HUDEP-2 (cell line): ENCODE measurements around the gene STMN1.

Experiments used
- DNase-seq, 76 experiments: peaks; one replicate each; lab custom pipeline; 2025; ENCODE audit not compliant: unreplicated experiment in 76 of 76; lab: John Stamatoyannopoulos, UW

Gene STMN1

DNA sequence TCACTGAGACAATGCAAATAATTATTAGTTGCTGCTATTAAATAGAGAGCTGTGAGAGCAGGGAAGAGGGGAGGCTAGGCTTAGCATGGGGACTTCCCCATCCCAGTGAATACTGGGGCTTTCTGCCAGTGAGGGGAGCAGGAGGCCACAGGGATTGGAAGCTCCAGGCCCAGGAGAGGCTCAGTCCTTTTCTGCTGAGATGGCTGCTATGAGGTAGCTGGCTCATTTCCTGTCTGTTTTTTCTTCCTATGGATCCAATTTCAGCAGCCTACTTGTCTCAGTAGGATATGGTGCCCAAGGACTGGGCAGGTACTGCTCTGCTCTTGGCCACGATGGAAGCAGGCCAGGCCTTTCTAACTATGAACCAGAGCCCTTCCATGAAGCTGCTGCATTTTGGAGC is 10.0 kb downstream of the STMN1 start:
- no peak for DNase-seq

DNA sequence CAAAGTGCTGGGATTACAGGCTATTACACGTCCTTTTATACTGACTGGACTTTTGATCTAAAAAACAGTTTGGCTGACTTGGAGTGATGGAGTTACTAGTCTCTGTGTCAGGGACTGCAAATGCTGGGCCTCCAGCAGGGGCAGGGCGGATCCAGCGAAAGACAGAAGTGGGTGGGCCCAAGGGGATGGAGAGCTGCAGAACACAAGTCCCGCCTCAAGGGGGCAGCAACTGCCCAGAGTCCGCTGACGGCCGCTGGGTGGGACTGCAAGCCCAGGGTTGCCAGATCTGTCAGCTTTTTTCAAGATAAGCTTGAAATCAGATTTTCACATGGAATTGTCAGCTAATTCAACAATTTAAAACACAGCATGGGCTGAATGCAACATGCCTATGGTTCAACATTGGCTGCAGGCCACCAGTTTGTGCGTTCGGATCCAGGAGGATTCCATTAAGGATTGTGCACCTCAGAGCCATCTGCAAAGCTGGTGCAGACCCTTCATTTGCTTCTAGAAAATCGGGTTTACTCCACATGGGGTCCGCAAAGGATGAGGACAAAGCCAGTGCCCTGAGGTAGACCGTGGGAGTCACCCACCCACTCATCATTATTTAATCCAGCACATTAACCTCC is 10.7 kb downstream of the STMN1 start:
- DNase-seq = peak in 73 of 76 experiments; percentile 28 to 92 (median 82)

DNA sequence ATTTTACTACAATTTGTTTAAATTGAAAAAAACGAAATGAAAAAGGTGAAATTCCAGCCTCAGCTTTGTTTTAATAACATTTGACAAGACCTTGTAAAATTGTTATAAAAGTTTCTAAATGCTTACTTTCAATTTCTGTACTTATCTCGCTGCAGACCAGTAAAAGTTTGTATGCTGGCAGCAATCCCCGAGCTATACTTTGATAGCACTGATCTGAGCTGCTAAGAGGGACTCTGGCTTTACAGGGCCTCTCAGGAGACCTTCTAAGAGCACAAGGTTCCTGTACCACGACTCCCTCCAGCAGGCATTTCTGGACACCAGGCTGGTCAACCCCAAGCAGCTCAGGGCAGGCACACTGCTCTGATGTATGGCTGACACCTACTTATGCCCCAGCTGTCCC is 13.1 kb downstream of the STMN1 start:
- no peak for DNase-seq

DNA sequence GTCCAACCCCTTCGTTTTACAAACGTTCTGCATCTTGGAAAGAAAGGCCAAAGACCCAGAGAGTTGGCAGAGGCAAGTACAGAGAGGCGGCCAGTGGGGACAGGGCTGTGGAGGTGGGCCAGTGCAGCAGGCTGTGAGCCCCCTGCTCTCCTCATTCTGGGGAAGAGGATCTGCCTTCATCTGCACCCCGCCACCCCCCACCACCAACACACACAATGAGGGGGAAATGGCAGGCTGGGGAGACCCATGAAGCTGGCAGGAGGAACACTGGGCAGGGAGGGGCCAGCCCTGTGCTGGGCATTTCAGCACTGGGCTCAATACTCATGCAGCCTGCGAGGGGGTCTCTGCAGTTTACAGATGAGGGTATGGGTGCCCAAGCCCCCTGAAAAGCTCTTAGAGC is 14.6 kb downstream of the STMN1 start:
- DNase-seq = no peak

DNA sequence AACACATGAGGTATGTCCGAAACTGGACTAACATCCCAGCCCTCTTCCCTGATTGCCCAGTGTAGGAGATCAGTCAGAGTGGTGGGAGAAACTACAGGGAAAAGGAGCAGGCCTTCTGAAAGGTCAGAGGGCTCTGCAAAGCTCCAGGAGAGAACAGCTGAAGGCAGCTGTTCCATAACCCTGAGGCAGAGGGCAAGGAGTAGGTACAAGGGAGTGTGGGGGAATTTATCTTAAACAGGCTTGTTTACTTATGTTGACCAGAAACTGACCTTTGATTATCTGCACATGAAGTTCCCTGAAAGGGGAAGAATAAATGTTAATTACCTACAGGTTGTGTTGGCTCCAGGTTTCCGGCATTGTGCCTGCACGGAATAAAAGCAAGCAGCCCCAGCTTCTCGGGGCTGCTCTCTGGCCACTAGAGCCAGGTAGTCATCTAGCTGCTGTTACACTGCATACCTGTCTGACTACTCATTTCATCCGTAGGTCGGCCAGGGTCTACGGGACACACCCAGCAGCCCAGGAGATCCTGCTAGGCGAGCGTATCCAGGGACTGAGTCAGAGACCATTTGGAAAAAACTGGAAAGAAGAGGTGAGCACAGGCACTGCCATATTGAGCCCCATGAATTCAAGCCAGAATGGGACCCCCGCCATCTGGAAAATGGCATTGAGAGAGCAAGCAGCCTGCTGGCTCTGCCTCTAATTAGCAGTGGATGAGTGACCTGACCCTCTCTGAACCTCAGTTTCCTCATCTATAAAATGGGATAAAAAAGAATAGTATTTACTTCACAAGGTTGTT is 15.8 kb downstream of the STMN1 start:
- DNase-seq = no peak

DNA sequence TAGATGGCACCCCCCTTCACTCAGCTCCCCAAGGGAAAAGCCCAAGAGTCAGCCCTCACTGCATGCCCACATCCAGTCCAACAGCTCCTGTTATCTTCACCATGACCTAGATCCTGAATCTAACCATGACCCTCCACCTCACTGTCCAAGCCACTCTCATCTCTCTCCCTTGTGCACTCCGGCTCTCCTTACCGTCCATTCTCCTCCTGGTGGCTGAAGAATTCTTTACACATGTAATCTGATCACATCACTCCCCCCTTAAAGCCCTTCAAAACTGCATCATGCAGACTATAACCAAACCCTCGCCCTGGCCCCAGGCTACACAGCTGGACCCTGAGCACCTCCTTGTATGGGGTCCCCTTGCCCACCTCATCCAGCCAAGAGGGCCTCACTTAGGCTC is 16.7 kb downstream of the STMN1 start:
- no peak for DNase-seq

DNA sequence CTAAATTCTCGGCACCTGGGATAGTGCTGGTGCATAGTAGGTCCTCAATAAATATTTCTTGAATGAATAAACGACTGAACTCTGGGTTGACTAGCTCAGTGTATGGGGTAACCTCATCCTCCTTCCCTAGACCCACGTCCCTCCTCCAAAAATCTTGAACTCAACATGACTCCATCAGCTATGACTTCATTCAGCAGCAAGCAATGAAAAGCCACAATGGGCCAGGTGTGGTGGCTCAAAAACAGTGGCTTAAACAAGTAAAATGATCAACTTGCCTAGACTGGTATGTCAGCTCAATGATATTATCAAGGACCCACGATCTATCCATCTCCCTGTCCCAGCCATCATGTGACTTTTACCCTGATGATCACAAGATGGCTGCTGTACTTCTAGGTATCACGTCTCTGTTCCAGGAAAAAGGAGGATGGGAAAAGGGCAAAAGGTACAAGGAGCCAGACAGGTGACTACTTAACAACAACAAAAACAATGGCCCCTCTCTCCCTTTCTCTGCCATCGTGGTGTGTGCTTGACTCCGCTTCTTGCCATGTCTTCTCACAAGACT is 17.7 kb downstream of the STMN1 start:
- no peak for DNase-seq

DNA sequence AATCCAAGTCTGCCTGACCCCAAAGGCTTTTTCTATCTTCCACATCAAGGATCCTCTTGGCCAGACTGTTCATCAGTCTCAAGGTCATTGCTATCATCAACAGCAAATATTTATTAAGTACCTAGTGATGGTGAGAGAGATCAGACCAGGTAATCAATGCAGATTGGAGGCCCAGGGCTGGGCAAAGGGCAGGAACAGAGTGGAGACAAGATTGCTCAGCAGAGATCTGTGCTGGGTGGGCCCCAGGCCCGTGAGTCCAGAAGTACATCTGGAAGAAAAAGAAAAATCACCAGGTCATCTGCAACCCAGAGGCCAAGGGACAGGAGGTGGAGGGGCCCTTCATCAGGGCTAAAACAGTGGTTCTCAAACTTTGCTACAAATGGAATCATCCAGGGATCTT is 20.6 kb downstream of the STMN1 start:
- DNase-seq = no peak

DNA sequence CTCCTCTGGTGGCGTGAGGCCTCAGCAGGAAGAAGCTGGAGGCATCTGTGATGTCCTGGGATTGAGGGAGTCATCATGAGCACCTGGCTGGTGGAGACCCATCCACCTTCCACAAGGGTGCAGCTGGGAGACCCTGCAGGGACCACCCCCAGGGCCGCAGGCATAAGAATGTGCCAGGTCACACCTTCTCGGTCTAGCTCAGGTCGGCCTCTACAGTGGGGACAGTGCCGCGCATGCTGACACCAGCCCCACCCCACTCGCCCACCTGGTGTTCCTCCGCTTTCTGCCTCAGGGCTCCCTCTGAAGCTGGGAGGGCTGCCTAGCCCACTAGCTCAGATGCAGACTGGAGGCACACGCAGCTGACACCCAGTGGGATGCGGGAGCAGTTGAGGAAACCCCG is 25.0 kb downstream of the STMN1 start:
- DNase-seq = no peak

DNA sequence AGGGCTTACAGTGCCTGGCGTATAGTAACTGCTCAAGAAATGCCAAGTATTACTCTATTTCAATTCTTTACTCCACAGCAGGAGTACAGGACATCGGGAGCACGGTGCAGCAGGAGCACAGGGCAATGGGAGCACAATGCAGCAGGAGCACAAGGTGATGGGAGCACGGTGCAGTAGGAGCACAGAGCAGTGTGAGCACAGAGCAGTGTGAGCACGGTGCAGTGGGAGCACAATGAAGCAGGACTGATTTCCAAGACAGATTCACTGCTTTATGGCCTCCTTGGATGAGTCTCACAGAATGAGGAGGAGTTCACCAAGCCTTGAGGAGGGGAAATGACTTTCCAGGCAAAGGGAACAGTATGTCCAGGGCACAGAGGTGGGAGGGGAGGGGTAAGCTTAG is 25.7 kb downstream of the STMN1 start:
- no peak for DNase-seq

DNA sequence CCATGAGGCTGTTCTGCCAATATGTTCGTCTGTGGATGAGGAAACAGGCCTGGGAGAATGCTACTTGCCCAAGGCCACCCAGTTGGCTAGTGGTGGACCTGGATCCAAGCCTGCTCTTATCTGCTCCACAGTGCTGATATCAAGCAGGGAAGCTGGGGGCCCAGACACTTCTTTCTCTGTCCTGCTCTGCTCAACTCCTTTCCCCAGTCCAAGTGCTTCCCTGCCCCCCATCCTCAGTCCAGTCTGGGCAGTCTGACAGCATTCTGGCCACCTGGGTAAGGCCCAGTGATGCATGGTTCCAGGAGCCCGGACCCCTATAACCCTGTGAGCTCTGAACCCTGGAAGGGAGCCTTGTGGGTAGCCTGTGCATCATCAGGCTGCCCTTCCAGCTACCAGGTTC is 26.5 kb downstream of the STMN1 start:
- peak in 35 of 76 experiments; percentile 5 to 47 (median 22) for DNase-seq

DNA sequence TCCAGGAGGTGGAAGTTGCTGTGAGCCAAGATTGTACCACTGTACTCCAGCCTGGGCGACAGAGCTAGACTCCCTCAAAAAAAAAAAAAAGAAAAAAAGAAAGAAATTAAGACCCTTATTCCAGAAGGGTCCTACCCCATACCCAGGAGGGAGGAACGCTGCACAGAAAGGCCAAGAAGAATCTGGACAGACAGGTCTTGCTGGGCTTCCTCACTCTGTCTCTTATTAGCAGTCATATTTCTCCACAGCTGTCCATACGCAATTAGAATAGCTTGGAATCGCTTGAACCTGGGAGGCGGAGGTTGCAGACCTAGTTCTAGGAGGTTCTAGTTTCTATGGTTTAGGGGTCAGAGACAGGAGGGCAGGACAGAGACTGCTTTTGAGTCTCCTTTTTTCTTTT is 27.5 kb downstream of the STMN1 start:
- DNase-seq = no peak

DNA sequence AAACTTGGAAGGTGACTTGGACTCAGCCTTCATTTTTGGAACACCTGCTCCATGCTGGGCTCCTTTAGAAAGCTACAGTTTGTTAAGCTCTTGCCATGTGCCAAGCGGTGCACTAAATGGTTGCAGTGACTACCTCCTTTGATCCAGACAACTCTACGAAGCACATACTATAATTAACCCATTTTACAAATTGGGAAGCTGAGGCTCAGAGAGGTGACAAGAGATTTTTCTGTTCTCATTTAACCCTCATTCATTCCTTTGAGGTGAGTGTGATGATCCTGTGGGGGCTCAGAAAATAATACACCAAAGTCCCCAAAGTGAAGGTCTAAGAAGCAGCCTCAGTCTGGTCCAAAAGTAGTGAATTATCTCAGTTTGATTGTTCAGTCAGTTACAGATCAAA is 29.1 kb downstream of the STMN1 start:
- DNase-seq = no peak

DNA sequence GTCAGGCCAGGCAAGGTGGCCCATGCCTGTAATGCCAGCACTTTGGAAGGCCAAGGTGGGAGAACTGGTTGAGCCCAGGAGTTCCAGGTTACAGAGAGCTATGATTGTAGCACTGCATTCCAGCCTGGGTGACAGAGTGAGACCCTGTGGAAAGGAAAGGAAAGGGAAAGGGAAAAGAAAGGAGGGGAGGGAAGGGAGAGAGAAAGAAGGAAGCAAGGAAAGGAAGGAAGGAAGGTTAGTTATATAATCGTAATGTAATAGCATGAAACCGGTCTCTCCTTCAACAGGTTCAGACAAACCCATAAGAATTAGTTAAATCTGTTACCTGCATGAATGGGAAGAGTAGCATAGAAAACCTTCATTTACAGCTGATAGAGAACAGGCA is 29.5 kb downstream of the STMN1 start:
- no peak for DNase-seq

DNA sequence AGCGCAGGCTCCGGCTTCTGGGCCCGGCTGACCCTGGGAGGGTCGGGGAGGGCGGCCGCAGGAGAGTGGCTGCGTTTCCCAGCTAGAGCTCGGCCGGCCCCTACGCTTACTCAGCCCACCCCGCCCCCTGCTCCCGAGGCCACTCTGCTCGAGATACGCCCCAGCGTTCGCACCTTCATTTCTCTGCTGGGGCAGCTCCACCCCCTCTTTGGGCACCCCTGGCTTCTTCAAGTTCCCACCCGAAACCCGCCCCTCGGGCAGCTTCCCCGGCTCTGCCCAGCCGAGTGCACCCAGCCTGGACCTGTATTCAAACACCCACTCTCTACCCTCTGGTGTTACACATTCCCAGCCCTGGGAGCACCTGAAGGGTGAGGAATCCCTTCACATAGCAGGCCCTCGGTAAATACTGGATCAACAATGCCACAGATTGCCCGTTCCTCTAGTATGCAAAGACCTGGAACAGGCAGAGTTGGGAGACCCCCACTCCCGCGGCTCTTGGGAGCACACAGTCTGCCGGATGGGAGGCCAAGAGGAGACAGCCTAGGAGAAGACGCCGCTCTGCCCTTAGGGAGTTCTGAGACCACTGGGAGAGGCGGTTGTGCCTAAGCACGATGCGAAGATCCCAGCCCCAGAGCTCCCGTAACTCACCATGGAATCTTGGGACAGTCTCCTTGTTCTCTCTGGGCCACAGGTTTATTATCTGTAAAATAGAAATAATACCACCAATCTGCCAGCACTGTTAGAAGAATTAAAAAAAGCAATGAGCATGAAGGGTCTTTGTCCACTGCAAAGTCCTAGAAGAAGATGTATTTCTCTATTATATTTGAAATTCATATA is 30.1 kb downstream of the STMN1 start:
- DNase-seq = peak in 10 of 76 experiments; percentile 18 to 56 (median 44)

DNA sequence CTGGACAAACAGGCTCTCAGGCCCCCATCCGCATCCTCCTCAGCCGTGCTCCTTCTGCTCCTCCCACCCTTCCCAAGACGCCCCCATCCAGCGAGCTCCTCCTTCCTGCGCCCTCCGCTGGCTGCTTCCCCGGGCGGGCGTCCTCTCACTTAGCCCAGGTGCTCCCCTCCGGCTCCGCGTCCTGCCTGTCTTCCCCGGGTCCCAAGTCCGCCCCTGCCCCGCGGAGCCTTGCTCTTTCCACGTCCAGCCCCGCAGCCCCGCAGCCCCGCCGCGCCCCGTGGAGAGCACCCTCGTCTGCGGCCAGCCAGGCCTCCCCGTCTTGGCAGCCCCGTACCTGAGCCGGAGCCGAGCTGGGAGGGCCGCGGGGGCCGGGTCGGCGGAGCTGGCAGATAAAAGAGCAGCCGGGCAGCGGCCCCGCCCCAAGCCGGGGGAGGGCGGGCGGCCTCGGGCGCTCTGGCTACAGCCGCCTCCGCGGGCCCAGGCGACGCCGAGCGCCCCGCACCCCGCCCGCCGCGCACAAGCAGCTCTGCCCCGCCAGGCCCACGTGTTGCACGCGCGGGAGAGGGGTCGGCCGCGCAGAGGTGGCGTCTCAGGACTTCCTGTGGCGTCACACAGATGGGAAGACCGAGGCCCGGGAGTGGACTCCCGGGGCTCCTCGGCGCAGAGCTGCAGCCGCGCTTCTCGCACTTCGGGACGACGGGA is 30.9 kb downstream of the STMN1 start, which contains the start of gene PAQR7:
PAQR7 (minus strand) TSS at position 555 of the 702 bp plus-strand sequence. CDS start 11,869 bp downstream, outside the sequence.
- peak in 67 of 76 experiments; percentile 12 to 83 (median 63) for DNase-seq

DNA sequence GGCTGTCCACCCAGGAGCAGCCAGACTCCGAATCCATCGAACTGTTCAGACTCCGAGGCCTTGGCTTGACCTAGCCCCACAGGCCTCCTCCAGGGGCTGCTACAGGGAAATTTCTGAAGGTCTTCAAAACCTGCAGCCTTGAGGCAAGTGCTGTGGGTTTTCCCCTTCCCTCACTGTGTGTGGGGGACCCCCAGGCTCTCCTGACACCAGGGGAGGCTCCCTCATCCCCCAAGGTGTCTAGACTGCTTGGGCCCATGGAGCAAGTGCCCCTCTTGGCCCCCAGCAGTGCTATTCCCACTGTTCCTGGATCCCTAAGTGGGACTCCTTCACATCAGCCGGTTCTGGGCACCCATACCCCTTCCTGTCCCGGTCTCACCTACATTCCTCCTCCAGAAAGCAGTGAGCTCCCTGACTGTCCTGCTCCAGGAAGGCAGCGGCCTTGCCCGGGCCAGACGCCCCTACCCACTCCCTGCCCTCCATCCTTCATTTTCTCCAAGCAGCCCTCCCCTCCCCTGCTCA is 31.5 kb downstream of the STMN1 start:
- DNase-seq = peak in 1 of 76 experiments; percentile 42

DNA sequence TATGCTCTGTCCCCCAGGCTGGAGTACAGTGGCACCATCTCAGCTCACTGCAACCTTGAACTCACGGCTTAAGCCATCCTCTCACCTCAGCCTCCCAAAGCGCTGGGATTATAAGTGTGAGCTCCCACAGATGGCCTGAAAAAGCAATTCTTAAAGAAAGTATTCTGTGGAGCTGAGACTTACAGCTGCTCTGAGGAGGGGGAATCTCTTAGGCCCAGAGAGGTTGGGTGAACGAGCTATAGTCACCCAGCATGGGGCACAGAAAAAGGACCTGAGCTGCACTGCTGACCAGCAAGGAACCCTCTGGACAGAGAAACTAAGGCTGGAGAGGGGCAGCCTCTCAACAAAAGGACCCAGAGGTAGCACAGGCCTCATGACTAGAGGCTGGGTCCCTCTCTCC is 32.0 kb downstream of the STMN1 start:
- no peak for DNase-seq

DNA sequence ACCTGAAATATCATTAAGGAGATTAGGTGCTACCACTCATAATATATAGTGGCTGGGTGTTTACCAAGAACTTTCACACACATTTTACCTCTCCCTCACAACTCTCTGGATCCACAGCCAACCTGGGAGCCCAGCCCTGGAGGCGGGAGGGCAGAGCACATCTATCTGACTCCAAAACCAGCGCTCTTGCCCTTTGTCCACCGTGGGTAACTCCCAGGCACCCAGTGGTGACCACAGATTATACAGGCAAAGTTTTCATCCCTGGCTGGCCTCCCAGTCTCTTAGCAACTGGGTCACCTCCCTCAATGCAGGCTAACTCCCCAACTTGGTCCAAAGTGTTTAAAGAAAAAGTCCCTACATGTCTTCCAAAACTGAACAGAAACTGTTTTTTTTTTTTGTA is 33.1 kb downstream of the STMN1 start:
- peak in 50 of 76 experiments; percentile 3 to 55 (median 24) for DNase-seq

DNA sequence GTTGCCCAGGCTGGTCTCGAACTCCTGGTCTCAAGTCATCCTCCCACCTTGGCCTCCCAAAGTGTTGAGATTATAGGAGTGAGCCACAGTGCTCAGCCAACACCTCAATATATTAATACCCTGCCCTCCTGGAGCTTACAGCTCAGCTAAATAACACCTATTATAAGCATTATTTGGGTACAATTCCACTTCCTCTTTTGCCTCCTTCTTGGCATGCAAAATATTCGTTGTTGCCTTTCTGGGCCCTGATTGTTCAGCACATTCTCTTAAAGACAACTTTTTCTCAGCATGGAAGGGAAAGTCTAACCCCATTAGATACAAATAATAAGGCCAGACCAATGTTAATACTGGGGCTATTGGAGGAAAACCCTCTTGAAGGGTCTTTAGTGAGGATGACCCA is 33.5 kb downstream of the STMN1 start:
- DNase-seq = no peak
